H9 (cell line): ENCODE measurements around the gene HMCN1. TPM values are rescaled to one million over a fixed set of nuclear protein-coding genes. Genes with fewer than 3 reads are reported as not detected.

Experiments used
- DNase-seq: peaks from one replicate; pipeline ENCODE4 v3.0.0-alpha.2; 2017
- H2AFZ ChIP-seq: one replicate; pipeline ENCODE4 v1.6.1; 2013; ENCODE audit warnings: mild to moderate bottlenecking, low read length, control low read depth, moderate library complexity
- H2AK5ac ChIP-seq: 2 replicates; pipeline ENCODE4 v1.6.1; 2013; ENCODE audit warnings: low read length, control low read depth, mixed read lengths; ENCODE audit not compliant: insufficient read length
- H2BK120ac ChIP-seq: one replicate; pipeline ENCODE4 v1.6.1; 2013; ENCODE audit warnings: low read depth, mild to moderate bottlenecking, low read length, control low read depth, inconsistent platforms; ENCODE audit not compliant: poor library complexity, severe bottlenecking
- H2BK12ac ChIP-seq: 2 replicates; pipeline ENCODE4 v1.6.1; 2013; ENCODE audit warnings: low read length, control low read depth, mixed read lengths, low read depth; ENCODE audit not compliant: insufficient read length
- H2BK15ac ChIP-seq: 2 replicates; pipeline ENCODE4 v1.6.1; 2013; ENCODE audit warnings: low read depth, low read length, control low read depth
- H2BK20ac ChIP-seq: one replicate; pipeline ENCODE4 v1.6.1; 2013; ENCODE audit warnings: low read depth, mild to moderate bottlenecking, low read length, control low read depth, inconsistent platforms; ENCODE audit not compliant: poor library complexity, severe bottlenecking
- H2BK5ac ChIP-seq: 2 replicates; pipeline ENCODE4 v1.6.1; 2013; ENCODE audit warnings: low read length, control low read depth, mixed read lengths; ENCODE audit not compliant: insufficient read length
- H3K14ac ChIP-seq: 2 replicates; pipeline ENCODE4 v1.6.1; 2013; ENCODE audit warnings: low read length, control low read depth; ENCODE audit not compliant: insufficient read depth
- H3K18ac ChIP-seq: 2 replicates; pipeline ENCODE4 v1.6.1; 2013; ENCODE audit warnings: low read depth, mild to moderate bottlenecking, mixed read lengths, low read length, control low read depth; ENCODE audit not compliant: insufficient read length
- H3K23ac ChIP-seq: 2 replicates; pipeline ENCODE4 v1.6.1; 2013; ENCODE audit warnings: low read length, control low read depth, mixed read lengths, low read depth; ENCODE audit not compliant: insufficient read length
- H3K23me2 ChIP-seq: 2 replicates; pipeline ENCODE4 v1.6.1; 2013; ENCODE audit warnings: low read depth, mild to moderate bottlenecking, mixed read lengths, low read length, control low read depth; ENCODE audit not compliant: insufficient read length, poor library complexity, severe bottlenecking
- H3K27ac ChIP-seq: 2 replicates; pipeline ENCODE4 v1.5.1; 2013; ENCODE audit warnings: low read length, control low read depth, mixed read lengths, low read depth; ENCODE audit not compliant: insufficient read length
- H3K27me3 ChIP-seq: 2 replicates; pipeline ENCODE4 v1.6.1; 2013; ENCODE audit warnings: low read length, control low read depth, inconsistent platforms; ENCODE audit not compliant: insufficient read depth
- H3K4ac ChIP-seq: 2 replicates; pipeline ENCODE4 v1.6.1; 2013; ENCODE audit warnings: low read depth, mild to moderate bottlenecking, control low read depth, inconsistent platforms, low read length, moderate library complexity
- H3K4me1 ChIP-seq: 2 replicates; pipeline ENCODE4 v1.6.1; 2013; ENCODE audit warnings: low read length, control low read depth, inconsistent platforms; ENCODE audit not compliant: insufficient read depth
- H3K4me2 ChIP-seq: 2 replicates; pipeline ENCODE4 v1.6.1; 2013; ENCODE audit warnings: low read length, control low read depth, mixed read lengths; ENCODE audit not compliant: insufficient read length, insufficient read depth
- H3K56ac ChIP-seq: 2 replicates; pipeline ENCODE4 v1.6.1; 2013; ENCODE audit warnings: low read depth, mild to moderate bottlenecking, mixed read lengths, low read length, control low read depth; ENCODE audit not compliant: insufficient read length
- H3K79me1 ChIP-seq: 2 replicates; pipeline ENCODE4 v1.6.1; 2013; ENCODE audit warnings: low read depth, mild to moderate bottlenecking, moderate library complexity, low read length, control low read depth, inconsistent platforms; ENCODE audit not compliant: insufficient read depth, poor library complexity, severe bottlenecking
- H3K79me2 ChIP-seq: 2 replicates; pipeline ENCODE4 v1.6.1; 2013; ENCODE audit warnings: low read length, control low read depth, inconsistent platforms; ENCODE audit not compliant: insufficient read depth
- H3K9ac ChIP-seq: 2 replicates; pipeline ENCODE4 v1.6.1; 2013; ENCODE audit warnings: low read length, control low read depth, mixed read lengths; ENCODE audit not compliant: insufficient read length; ENCODE audit errors: extremely low read depth
- H3K9me3 ChIP-seq: one replicate; pipeline ENCODE4 v1.6.1; 2013; ENCODE audit warnings: low read depth, low read length, inconsistent platforms; ENCODE audit not compliant: control insufficient read depth
- H3T11ph ChIP-seq: one replicate; pipeline ENCODE4 v1.6.1; 2013; ENCODE audit warnings: mild to moderate bottlenecking, low read length, control low read depth, inconsistent platforms
- H4K20me1 ChIP-seq: one replicate; pipeline ENCODE4 v1.6.1; 2013; ENCODE audit not compliant: control insufficient read depth, insufficient read length, insufficient read depth
- H4K5ac ChIP-seq: 2 replicates; pipeline ENCODE4 v1.6.1; 2013; ENCODE audit warnings: low read depth, mild to moderate bottlenecking, mixed read lengths, low read length, control low read depth; ENCODE audit not compliant: insufficient read length
- H4K8ac ChIP-seq: replicated peaks from 2 replicates; pipeline ENCODE4 v1.6.1; 2013; ENCODE audit warnings: low read length, control low read depth, mixed read lengths, low read depth; ENCODE audit not compliant: insufficient read length
- H4K91ac ChIP-seq: 2 replicates; pipeline ENCODE4 v1.6.1; 2013; ENCODE audit warnings: low read depth, mild to moderate bottlenecking, moderate library complexity, mixed read lengths, low read length, control low read depth; ENCODE audit not compliant: insufficient read length
- H3K27ac Mint-ChIP-seq, 3 experiments: 2 replicates in 2 of 3; 3 replicates in 1 of 3; pipeline ENCODE4 v1.8.0; 2020 to 2021; ENCODE audit warnings: mixed read lengths in 3 of 3, mild to moderate bottlenecking in 1 of 3, moderate library complexity in 1 of 3
- H3K27me3 Mint-ChIP-seq: 2 replicates; pipeline ENCODE4 v1.8.0; 2021; ENCODE audit warnings: low read depth, mild to moderate bottlenecking, moderate library complexity, mixed read lengths
- H3K36me3 Mint-ChIP-seq, 3 experiments: 2 replicates in 2 of 3; 3 replicates in 1 of 3; pipeline ENCODE4 v1.8.0; 2020 to 2021; ENCODE audit warnings: low read depth in 3 of 3, mixed read lengths in 3 of 3; ENCODE audit not compliant: insufficient read depth in 1 of 3
- H3K4me1 Mint-ChIP-seq, 2 experiments: 2 replicates each; pipeline ENCODE4 v1.8.0; 2020; ENCODE audit warnings: mixed read lengths in 2 of 2
- H3K4me3 Mint-ChIP-seq, 2 experiments: 2 replicates in 1 of 2; 3 replicates in 1 of 2; pipeline ENCODE4 v1.8.0; 2020 to 2021; ENCODE audit warnings: mild to moderate bottlenecking in 2 of 2, mixed read lengths in 2 of 2, moderate library complexity in 1 of 2
- H3K9me3 Mint-ChIP-seq, 2 experiments: 2 replicates in 1 of 2; 3 replicates in 1 of 2; pipeline ENCODE4 v1.8.0; 2020; ENCODE audit warnings: mild to moderate bottlenecking in 2 of 2, mixed read lengths in 2 of 2, moderate library complexity in 1 of 2
- WGBS: extraction: QIAGEN DNeasy Blood & Tissue Kit; methylation state at CpG from one replicate; pipeline ENCODE4 v1.1.7; 2013; ENCODE audit warnings: missing lambda C conversion rate, low lambda C conversion rate, mixed read lengths; ENCODE audit not compliant: insufficient read length; ENCODE audit errors: extremely low coverage; 5-methylcytosine and 5-hydroxymethylcytosine counted together
- total RNA-seq: library from RNA; stranded (reverse); gene quantifications from 2 replicates; pipeline ENCODE4 v1.2.1, GENCODE V29; 2021
- TF ChIP-seq, protein P1 (sequence below): fragments of 200-600 bp; sonication (generic); conservative IDR thresholded peaks from 3 replicates; pipeline ENCODE4 v1.8.0; 2021; ENCODE audit warnings: antibody characterized with exemption, mild to moderate bottlenecking

HMCN1 gene
- total RNA-seq, 1 experiment from 2014 or later: 3.3 TPM

GRCh38 chr1:186206048-186206570 lies 471.9 kb downstream of the HMCN1 start:
- no peaks in the 10 kb centered on the region for H3K9me3 Mint-ChIP-seq
- Histone ChIP-seq H4K5ac (no peak overlapping the region), H3K27ac (no peak overlapping the region), H3K18ac (no peak overlapping the region), H3K9me3 (no peaks in the 10 kb centered on the region), H3K4ac (no peak overlapping the region), H3T11ph (no peak overlapping the region), H3K4me1 (peaks cover 8% of the 10 kb centered on the region; the same call in 1 of the 2 replicates), H4K8ac (no peak overlapping the region), H3K27me3 (no peaks in the 10 kb centered on the region), H2BK15ac (no peak overlapping the region), H2BK12ac (no peak overlapping the region), H2BK20ac (no peak overlapping the region), H3K23ac (no peak overlapping the region), H3K79me2 (no peaks in the 10 kb centered on the region), H3K56ac (no peak overlapping the region), H2BK120ac (no peak overlapping the region), H3K9ac (no peak overlapping the region), H3K79me1 (no peaks in the 10 kb centered on the region), H3K14ac (no peak overlapping the region), H2AK5ac (no peak overlapping the region), H3K23me2 (no peaks in the 10 kb centered on the region), H3K4me2 (no peak overlapping the region), H2AFZ (no peak overlapping the region), H4K20me1 (no peaks in the 10 kb centered on the region), H4K91ac (no peak overlapping the region), H2BK5ac (no peak overlapping the region)
- WGBS: no CpG with 5 or more reads among the region's 7 CpGs
- no peaks in the 10 kb centered on the region for H3K36me3 Mint-ChIP-seq
- H3K4me3 Mint-ChIP-seq: no peak overlapping the region
- DNase-seq: no peak
- H3K27ac Mint-ChIP-seq: no peak overlapping the region
- peaks cover 20 to 23% of the 10 kb centered on the region in 2 experiments for H3K4me1 Mint-ChIP-seq
- H3K27me3 Mint-ChIP-seq: no peaks in the 10 kb centered on the region
- TF ChIP-seq, protein P1, sequence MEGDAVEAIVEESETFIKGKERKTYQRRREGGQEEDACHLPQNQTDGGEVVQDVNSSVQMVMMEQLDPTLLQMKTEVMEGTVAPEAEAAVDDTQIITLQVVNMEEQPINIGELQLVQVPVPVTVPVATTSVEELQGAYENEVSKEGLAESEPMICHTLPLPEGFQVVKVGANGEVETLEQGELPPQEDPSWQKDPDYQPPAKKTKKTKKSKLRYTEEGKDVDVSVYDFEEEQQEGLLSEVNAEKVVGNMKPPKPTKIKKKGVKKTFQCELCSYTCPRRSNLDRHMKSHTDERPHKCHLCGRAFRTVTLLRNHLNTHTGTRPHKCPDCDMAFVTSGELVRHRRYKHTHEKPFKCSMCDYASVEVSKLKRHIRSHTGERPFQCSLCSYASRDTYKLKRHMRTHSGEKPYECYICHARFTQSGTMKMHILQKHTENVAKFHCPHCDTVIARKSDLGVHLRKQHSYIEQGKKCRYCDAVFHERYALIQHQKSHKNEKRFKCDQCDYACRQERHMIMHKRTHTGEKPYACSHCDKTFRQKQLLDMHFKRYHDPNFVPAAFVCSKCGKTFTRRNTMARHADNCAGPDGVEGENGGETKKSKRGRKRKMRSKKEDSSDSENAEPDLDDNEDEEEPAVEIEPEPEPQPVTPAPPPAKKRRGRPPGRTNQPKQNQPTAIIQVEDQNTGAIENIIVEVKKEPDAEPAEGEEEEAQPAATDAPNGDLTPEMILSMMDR: no peak
